ENCODE measurements around the gene NELL2.

NELL2 gene

DNA sequence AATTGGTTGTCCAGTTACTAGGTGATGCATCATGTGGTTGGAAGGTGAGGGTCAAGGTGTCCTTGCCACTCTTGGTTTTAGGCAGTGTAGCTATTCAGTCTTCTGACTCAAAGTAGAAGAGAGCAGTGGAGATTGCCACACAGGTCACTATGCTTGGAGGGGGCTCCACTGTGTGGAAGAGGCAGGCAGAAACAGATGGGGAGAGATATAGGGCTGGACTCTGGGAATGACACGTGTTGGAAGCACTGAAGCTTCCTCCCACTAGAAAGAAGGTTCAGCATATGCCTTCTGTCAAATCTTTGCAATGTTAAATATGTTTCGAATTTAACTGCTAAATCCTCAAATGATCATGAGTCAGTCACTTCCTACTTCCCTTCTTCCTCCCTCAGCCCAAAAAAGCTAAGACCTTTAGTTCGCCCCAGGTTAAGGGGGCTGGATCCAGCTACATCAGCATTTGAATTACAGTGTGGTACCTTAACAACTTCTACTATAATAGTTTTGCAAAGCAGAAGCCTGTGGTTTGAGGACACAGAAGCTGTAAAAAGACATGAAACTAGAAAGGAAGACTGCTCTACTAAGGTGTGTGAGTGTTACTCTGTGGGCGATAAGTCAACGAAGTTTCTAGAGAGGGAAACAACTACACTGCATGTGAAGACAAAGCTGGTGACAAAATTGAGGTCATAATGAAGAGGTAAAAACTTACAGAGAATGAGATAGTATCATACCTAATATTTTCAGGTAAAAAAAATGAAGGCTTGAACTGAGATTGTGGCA lies 228.0 kb downstream of the NELL2 start:
- H3K4me1 ChIP-seq (ENCODE audit: control insufficient read depth in 2 of 2, insufficient read depth in 1 of 2, low read depth in 1 of 2, low read length in 2 of 2): peaks cover 0 to under 1% of the 10 kb centered on the region in 2 donors

GRCh38 chr12:44640427-44641190 lies 235.5 kb downstream of the NELL2 start:
- WGBS, 2 donors (ENCODE audit: extremely low coverage in 2 of 2, insufficient read length in 2 of 2, insufficient replicate concordance in 1 of 2): no CpG with 5 or more reads among the region's 2 CpGs
- H2AFZ ChIP-seq (ENCODE audit: low read length): no peak overlapping the region

More for the DNA sequence above, 228.0 kb downstream of the NELL2 start:
- Histone ChIP-seq H2AK5ac (ENCODE audit: low read depth, low read length) (no peak overlapping the region), H2BK5ac (ENCODE audit: low read length) (no peak overlapping the region), H3K4me2 (ENCODE audit: insufficient read depth, low read length, poor library complexity, severe bottlenecking) (no peak overlapping the region), H3K4ac (ENCODE audit: low read length) (no peak overlapping the region), H2AFZ (ENCODE audit: low read length) (no peak overlapping the region), H3K18ac (ENCODE audit: low read length) (no peak overlapping the region), H3K27me3 (ENCODE audit: control insufficient read depth in 3 of 3, insufficient read depth in 3 of 3, low read depth in 1 of 3, low read length in 3 of 3) (no peaks in the 10 kb centered on the region), H3K23ac (ENCODE audit: low read depth, low read length, poor library complexity) (no peak overlapping the region), H3K36me3 (replicated peaks in 1 of 2; ENCODE audit: control insufficient read depth in 2 of 2, insufficient read depth in 2 of 2, low read length in 2 of 2) (peaks cover 0 to 3% of the 10 kb centered on the region in 2 donors), H3K79me1 (ENCODE audit: low read depth, low read length) (no peaks in the 10 kb centered on the region), H2BK12ac (ENCODE audit: low read length) (no peak overlapping the region), H3K27ac (replicated peaks; ENCODE audit: low read length) (no peak overlapping the region), H3K9me3 (replicated peaks in 1 of 2; ENCODE audit: control insufficient read depth in 2 of 2, insufficient read depth in 1 of 2, low read depth in 1 of 2, low read length in 2 of 2) (no peaks in the 10 kb centered on the region), H2BK120ac (ENCODE audit: low read depth, low read length) (no peak overlapping the region), H2BK15ac (ENCODE audit: low read length) (no peak overlapping the region), H4K8ac (ENCODE audit: low read depth, low read length) (no peak overlapping the region), H3K9ac (ENCODE audit: low read depth, low read length, poor library complexity) (no peak overlapping the region), H4K91ac (ENCODE audit: low read depth, low read length, poor library complexity) (no peak overlapping the region), H3K4me3 (ENCODE audit: low read length in 2 of 2) (no peak overlapping the region), H3K14ac (ENCODE audit: low read length) (no peak overlapping the region)
- no peak for DNase-seq (ENCODE audit: low spot score)
- no CpG with 5 or more reads among the region's 5 CpGs for WGBS, 2 donors (ENCODE audit: extremely low coverage in 2 of 2, insufficient read length in 2 of 2, insufficient replicate concordance in 1 of 2)

GRCh38 chr12:44637875-44638274 lies 238.2 kb downstream of the NELL2 start:
- Histone ChIP-seq H3K79me1 (ENCODE audit: low read depth, low read length) (peaks cover 2% of the 10 kb centered on the region), H3K4ac (ENCODE audit: low read length) (no peak overlapping the region), H2AFZ (ENCODE audit: low read length) (no peak overlapping the region), H2BK15ac (ENCODE audit: low read length) (no peak overlapping the region), H2BK5ac (ENCODE audit: low read length) (no peak overlapping the region), H3K4me3 (ENCODE audit: low read length in 2 of 2) (no peak overlapping the region), H3K23ac (ENCODE audit: low read depth, low read length, poor library complexity) (no peak overlapping the region), H3K36me3 (replicated peaks in 1 of 2; ENCODE audit: control insufficient read depth in 2 of 2, insufficient read depth in 2 of 2, low read length in 2 of 2) (peaks cover 3 to 29% of the 10 kb centered on the region in 2 donors), H3K4me2 (ENCODE audit: insufficient read depth, low read length, poor library complexity, severe bottlenecking) (no peak overlapping the region), H3K4me1 (ENCODE audit: control insufficient read depth in 2 of 2, insufficient read depth in 1 of 2, low read depth in 1 of 2, low read length in 2 of 2) (peaks cover 0 to 2% of the 10 kb centered on the region in 2 donors), H2BK12ac (ENCODE audit: low read length) (no peak overlapping the region), H4K8ac (ENCODE audit: low read depth, low read length) (no peak overlapping the region), H3K14ac (ENCODE audit: low read length) (no peak overlapping the region), H3K9me3 (replicated peaks in 1 of 2; ENCODE audit: control insufficient read depth in 2 of 2, insufficient read depth in 1 of 2, low read depth in 1 of 2, low read length in 2 of 2) (peaks cover 0 to 5% of the 10 kb centered on the region in 2 donors), H2BK120ac (ENCODE audit: low read depth, low read length) (no peak overlapping the region), H4K91ac (ENCODE audit: low read depth, low read length, poor library complexity) (no peak overlapping the region), H2AK5ac (ENCODE audit: low read depth, low read length) (no peak overlapping the region), H3K18ac (ENCODE audit: low read length) (no peak overlapping the region), H3K27me3 (ENCODE audit: control insufficient read depth in 3 of 3, insufficient read depth in 3 of 3, low read depth in 1 of 3, low read length in 3 of 3) (no peaks in the 10 kb centered on the region), H3K27ac (replicated peaks; ENCODE audit: low read length) (no peak overlapping the region), H3K9ac (ENCODE audit: low read depth, low read length, poor library complexity) (no peak overlapping the region)
- DNase-seq (ENCODE audit: low spot score): no peak
- no CpG with 5 or more reads among the region's 4 CpGs for WGBS, 2 donors (ENCODE audit: extremely low coverage in 2 of 2, insufficient read length in 2 of 2, insufficient replicate concordance in 1 of 2)

More at GRCh38 chr12:44640427-44641190, 235.5 kb downstream of the NELL2 start:
- Histone ChIP-seq H2BK12ac (ENCODE audit: low read length) (no peak overlapping the region), H3K4me1 (ENCODE audit: control insufficient read depth in 2 of 2, insufficient read depth in 1 of 2, low read depth in 1 of 2, low read length in 2 of 2) (peaks cover 0 to 2% of the 10 kb centered on the region in 2 donors), H3K18ac (ENCODE audit: low read length) (no peak overlapping the region), H2BK5ac (ENCODE audit: low read length) (no peak overlapping the region), H2AK5ac (ENCODE audit: low read depth, low read length) (no peak overlapping the region), H2BK120ac (ENCODE audit: low read depth, low read length) (no peak overlapping the region), H3K27ac (replicated peaks; ENCODE audit: low read length) (no peak overlapping the region), H3K4me2 (ENCODE audit: insufficient read depth, low read length, poor library complexity, severe bottlenecking) (no peak overlapping the region), H2BK15ac (ENCODE audit: low read length) (no peak overlapping the region), H3K23ac (ENCODE audit: low read depth, low read length, poor library complexity) (no peak overlapping the region), H3K14ac (ENCODE audit: low read length) (no peak overlapping the region), H3K36me3 (replicated peaks in 1 of 2; ENCODE audit: control insufficient read depth in 2 of 2, insufficient read depth in 2 of 2, low read length in 2 of 2) (peaks cover 3 to 32% of the 10 kb centered on the region in 2 donors), H4K8ac (ENCODE audit: low read depth, low read length) (no peak overlapping the region), H3K9me3 (replicated peaks in 1 of 2; ENCODE audit: control insufficient read depth in 2 of 2, insufficient read depth in 1 of 2, low read depth in 1 of 2, low read length in 2 of 2) (peaks cover 0 to 5% of the 10 kb centered on the region in 2 donors), H3K4me3 (ENCODE audit: low read length in 2 of 2) (no peak overlapping the region), H3K79me1 (ENCODE audit: low read depth, low read length) (peaks cover 2% of the 10 kb centered on the region), H3K9ac (ENCODE audit: low read depth, low read length, poor library complexity) (no peak overlapping the region), H3K4ac (ENCODE audit: low read length) (no peak overlapping the region), H4K91ac (ENCODE audit: low read depth, low read length, poor library complexity) (no peak overlapping the region), H3K27me3 (ENCODE audit: control insufficient read depth in 3 of 3, insufficient read depth in 3 of 3, low read depth in 1 of 3, low read length in 3 of 3) (no peaks in the 10 kb centered on the region)
- DNase-seq (ENCODE audit: low spot score): no peak

DNA sequence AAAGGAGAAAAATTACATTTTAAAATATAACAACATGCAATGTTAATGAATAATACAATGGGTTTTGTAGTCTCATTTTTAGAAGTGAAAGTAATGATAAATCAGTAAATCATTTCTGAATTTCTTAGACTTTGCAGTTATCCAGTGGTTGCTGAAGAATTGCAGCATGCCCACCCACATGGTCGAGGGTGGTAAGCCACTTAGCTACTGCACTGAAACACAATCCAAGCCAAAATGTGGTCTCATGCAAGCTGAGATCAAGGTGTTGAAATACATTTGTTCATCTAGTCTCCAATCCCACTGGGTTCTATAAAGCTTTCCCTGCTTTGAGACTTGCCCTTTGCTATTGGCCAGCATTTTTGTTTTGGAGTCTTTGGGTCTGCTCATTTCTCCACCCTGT lies 247.9 kb downstream of the NELL2 start:
- no peak overlapping the region for H4K8ac ChIP-seq (ENCODE audit: low read depth, low read length)
- WGBS, 2 donors (ENCODE audit: extremely low coverage in 2 of 2, insufficient read length in 2 of 2, insufficient replicate concordance in 1 of 2): no CpG with 5 or more reads among the region's 1 CpG
- DNase-seq (ENCODE audit: low spot score): no peak
- H3K9me3 ChIP-seq (replicated peaks in 1 of 2; ENCODE audit: control insufficient read depth in 2 of 2, insufficient read depth in 1 of 2, low read depth in 1 of 2, low read length in 2 of 2): no peaks in the 10 kb centered on the region
- peaks cover 0 to 6% of the 10 kb centered on the region in 2 donors for H3K36me3 ChIP-seq (replicated peaks in 1 of 2; ENCODE audit: control insufficient read depth in 2 of 2, insufficient read depth in 2 of 2, low read length in 2 of 2)
- H3K18ac ChIP-seq (ENCODE audit: low read length): peak overlapping the region; percentile 15
- H3K27ac ChIP-seq (replicated peaks; ENCODE audit: low read length): no peak overlapping the region
- H3K14ac ChIP-seq (ENCODE audit: low read length): no peak overlapping the region
- H2BK120ac ChIP-seq (ENCODE audit: low read depth, low read length): no peak overlapping the region
- no peak overlapping the region for H2BK12ac ChIP-seq (ENCODE audit: low read length)
- no peaks in the 10 kb centered on the region for H3K27me3 ChIP-seq (ENCODE audit: control insufficient read depth in 3 of 3, insufficient read depth in 3 of 3, low read depth in 1 of 3, low read length in 3 of 3)
- no peak overlapping the region for H3K4me2 ChIP-seq (ENCODE audit: insufficient read depth, low read length, poor library complexity, severe bottlenecking)
- no peak overlapping the region for H2BK15ac ChIP-seq (ENCODE audit: low read length)
- no peak overlapping the region for H3K9ac ChIP-seq (ENCODE audit: low read depth, low read length, poor library complexity)
- H3K23ac ChIP-seq (ENCODE audit: low read depth, low read length, poor library complexity): no peak overlapping the region
- no peak overlapping the region for H2BK5ac ChIP-seq (ENCODE audit: low read length)
- peaks cover 5% of the 10 kb centered on the region in 2 donors for H3K4me1 ChIP-seq (ENCODE audit: control insufficient read depth in 2 of 2, insufficient read depth in 1 of 2, low read depth in 1 of 2, low read length in 2 of 2)
- H4K91ac ChIP-seq (ENCODE audit: low read depth, low read length, poor library complexity): no peak overlapping the region
- H2AK5ac ChIP-seq (ENCODE audit: low read depth, low read length): no peak overlapping the region
- H2AFZ ChIP-seq (ENCODE audit: low read length): no peak overlapping the region
- no peak overlapping the region for H3K4me3 ChIP-seq (ENCODE audit: low read length in 2 of 2)
- H3K4ac ChIP-seq (ENCODE audit: low read length): no peak overlapping the region
- no peaks in the 10 kb centered on the region for H3K79me1 ChIP-seq (ENCODE audit: low read depth, low read length)
